Stimulated activated CD8-positive, alpha-beta memory T cell treated with anti-CD3 and anti-CD28 coated beads, Interleukin-12 subunit alpha, Interleukin-12 subunit beta, amount 100 ng/mL, for 24 hours (primary cell): ENCODE data around the gene PTCH1.

Experiments
- DNase-seq: peaks from one replicate; pipeline ENCODE4 v3.0.0-alpha.2; 2020; ENCODE audit errors: extremely low read depth

The PTCH1 gene

GRCh38 chr9:95498641-95499040, 18.1 kb downstream of the PTCH1 start:
- DNase-seq = no peak

- no peak for DNase-seq
Observed at GRCh38 chr9:95497772-95498171, 19.0 kb downstream of the PTCH1 start.

DNA sequence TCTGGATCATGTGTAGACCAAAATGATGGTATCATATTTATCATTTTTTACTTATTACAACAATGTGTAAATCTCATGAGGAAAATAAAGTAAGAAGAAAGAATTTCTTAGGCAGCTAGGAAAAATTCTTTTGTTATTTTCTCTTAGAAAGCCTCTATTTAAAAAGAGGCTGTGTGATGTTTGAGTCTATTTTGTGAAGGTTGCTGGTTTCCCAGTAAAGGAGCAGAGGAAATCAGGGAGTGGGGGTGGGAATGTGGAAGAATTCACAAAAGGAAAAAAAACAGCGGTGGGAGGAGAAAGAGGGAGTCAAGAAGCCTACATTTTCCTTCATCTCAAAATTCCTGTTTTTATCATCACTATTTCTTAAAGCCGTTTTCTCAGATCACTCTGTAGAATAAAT, 20.1 kb downstream of the PTCH1 start:
- no peak for DNase-seq

DNA sequence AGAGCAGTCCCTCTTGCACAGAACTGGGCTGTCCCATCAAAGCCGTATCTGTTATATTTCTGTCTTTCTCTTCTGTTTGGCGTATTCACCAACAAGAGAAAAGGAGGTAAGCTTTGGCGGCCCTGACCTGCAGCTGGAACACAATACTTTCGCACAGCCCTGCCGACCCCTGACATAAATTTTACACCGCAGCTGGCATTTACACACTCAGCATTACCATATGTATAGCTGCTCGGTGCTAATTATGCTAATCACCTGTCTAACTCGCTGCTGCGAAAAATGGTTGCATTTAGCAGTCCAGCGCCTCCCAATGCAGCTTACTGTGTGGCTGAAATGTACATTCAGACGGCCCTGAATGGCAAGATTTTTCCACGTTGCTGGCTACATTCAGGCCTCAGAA, 20.8 kb downstream of the PTCH1 start:
- DNase-seq = no peak

DNA sequence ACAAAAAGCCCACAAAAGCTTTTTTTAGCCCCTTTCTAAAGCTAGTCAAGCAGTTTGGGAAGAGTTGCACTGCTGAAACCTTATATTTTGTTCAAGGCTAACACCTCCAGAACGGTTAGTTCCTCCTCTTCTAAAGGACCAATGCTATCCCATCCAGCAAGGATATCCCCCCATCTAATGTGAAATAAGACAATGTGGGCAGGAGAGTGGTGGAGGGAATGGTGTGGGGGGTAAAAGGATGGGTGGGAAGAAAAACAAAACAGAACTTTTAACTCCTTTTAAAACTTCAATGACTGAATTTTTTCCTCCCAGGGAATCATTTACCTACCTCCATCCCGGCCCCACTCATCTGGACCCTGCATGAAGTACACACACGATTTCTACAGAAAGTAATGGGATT, 21.2 kb downstream of the PTCH1 start:
- DNase-seq = no peak

- no peak for DNase-seq
Observed at GRCh38 chr9:95494416-95495371, 22.1 kb downstream of the PTCH1 start.

GRCh38 chr9:95494022-95494415, 22.8 kb downstream of the PTCH1 start:
- DNase-seq = no peak

DNA sequence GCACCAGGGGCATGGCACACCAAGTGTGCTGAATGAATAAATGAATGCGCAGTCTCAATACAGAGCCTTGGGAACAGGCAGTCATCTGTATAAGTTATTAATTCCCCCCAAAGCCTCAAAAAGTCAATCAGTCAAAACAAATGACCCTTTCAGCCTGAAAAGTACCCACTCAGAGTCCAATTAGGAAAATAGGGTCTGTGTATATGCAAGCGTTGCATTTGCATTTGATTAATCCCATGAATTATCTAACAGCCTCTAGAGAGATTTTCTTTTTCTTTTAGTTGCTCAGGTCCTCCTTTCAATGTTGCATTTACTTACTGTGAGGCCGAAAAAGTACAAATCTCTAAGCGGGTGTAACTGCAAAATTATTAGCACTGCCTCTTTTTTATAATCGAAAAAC, 23.4 kb downstream of the PTCH1 start:
- DNase-seq = no peak

GRCh38 chr9:95491543-95492320, 25.0 kb downstream of the PTCH1 start:
- no peak for DNase-seq

GRCh38 chr9:95488954-95489353, 27.8 kb downstream of the PTCH1 start:
- no peak for DNase-seq

DNA sequence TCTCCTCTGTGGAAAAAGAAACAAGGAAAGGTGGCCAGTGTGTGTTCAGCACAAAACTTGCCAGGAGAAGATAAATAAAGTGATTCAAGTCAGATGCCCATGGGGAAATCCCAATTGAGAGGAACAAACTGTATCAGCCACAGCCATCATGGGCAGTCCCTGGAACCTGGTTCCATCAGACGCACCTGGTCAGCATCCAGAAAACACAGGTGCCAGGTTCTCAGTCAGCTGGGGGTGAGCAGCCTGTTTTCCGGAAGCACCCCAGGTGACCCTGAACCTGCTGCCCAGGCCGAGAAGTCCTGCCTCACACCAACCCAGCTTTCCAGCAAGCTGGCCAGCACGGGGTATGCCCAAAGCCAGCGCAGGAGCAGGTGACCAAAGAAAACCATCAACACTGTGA, 30.5 kb downstream of the PTCH1 start:
- DNase-seq = no peak

DNA sequence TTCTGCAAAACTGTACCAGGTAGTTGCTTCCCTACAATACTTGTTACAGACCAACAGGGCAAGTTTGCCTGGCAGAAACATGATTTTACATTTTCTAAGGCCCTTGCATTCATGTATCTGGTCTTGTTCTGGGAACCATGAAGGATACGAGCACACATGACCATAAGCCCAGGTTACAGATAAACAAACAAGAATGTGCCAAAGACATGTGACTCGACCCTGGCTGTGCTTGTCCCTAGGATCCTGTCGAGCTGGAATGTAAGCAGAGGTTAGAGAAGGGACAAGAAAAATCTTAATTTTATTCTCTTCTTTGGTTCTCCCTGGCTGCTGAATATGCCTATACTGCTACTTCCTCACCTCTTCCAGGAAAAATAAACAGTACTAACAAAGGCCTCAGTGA, 32.5 kb downstream of the PTCH1 start:
- DNase-seq = no peak

DNA sequence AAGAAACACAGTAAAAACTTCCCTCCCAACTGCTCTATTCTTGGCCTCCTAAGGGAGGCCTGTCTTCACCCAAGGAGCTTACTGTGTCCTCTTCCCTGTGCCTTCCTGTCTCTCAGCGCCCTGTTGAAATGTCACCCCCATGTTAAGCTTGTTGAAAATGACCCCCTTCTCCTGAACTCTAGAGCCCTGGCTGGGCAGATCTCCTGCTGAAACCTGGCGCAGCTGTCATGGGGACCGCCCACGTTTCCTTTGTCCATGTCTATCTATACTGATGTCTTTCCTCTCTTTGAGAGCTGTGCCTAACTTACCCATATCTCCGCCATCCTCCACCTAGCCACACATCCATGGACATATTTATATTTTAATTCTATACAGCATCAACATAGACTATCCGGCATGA, 33.3 kb downstream of the PTCH1 start:
- no peak for DNase-seq

- DNase-seq = no peak
Observed at GRCh38 chr9:95482621-95483020, 34.1 kb downstream of the PTCH1 start.

DNA sequence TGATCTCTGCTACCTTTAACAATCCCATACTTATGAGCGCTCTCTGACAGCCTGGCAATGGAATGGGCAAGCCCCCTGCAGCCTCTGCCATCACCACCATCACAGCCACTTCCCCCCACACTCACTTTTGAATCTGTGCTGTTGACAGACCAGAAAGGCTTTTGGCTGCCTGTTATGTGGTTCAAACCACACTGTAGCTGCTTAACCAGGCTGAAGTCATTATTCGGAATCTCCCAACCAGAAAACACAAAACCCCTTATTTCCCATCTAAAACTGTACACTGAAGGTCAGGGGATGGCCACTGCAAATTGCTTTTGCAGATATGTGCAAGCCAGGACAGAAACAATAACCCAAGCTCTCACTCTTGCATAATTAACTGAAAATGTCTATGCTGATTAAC, 35.8 kb downstream of the PTCH1 start:
- no peak for DNase-seq

GRCh38 chr9:95480346-95480745, 36.4 kb downstream of the PTCH1 start:
- DNase-seq = no peak

- no peak for DNase-seq
Observed at GRCh38 chr9:95479330-95479729, 37.4 kb downstream of the PTCH1 start.

DNA sequence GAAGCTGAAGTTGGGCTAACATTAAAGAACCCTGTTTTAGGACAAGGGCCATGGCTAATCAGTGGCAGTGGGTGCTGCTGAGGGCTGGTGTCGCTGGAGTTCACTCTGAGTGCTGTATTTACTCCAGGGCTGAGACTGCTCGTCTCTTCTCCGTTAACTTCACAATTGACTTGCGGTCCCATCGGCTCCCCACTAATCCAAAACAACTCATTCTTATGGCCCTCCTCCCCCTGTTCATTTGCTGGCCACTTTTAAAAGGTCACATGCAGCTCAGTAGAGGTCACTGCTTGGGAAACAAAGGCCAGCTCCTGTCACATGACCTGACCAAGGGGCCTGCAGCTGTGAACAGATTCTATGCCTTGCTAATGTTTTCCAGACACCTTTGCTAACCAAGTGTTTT, 38.4 kb downstream of the PTCH1 start:
- DNase-seq = no peak

DNA sequence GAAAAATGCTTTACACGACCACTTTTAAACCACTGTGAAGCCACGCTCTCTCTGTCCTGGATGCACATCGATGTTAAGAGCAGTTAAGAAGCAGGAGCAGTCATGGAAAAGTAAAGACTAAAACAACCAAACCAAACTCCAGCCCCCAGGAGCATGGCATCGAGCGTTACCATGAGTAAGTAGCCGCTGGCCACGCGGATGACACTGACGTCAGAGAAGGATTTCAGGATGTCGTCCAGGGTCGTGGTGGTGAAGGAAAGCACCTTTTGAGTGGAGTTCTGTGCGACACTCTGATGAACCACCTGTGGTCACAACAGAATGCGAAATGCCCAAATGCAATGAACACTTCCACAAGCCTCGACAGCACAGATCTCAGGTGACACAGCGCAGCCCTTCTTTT, 38.9 kb downstream of the PTCH1 start:
- DNase-seq = no peak

DNA sequence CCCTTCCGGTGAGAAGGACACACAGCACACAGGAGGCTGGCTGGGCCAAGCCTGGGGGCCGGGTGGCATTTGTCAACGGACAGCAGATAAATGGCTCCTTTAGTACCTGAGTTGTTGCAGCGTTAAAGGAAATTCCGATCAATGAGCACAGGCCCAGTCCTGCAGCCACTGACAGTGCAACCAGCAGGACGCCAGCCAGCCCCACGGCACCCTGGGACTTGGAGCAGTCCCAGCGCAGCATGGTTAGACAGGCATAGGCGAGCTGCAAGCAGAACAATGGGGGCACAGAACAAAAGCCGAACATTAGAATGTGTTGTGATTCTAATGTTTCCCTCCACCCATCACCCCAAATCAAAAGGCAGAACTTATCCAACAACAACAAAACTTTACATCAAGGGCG, 39.3 kb downstream of the PTCH1 start:
- no peak for DNase-seq

DNA sequence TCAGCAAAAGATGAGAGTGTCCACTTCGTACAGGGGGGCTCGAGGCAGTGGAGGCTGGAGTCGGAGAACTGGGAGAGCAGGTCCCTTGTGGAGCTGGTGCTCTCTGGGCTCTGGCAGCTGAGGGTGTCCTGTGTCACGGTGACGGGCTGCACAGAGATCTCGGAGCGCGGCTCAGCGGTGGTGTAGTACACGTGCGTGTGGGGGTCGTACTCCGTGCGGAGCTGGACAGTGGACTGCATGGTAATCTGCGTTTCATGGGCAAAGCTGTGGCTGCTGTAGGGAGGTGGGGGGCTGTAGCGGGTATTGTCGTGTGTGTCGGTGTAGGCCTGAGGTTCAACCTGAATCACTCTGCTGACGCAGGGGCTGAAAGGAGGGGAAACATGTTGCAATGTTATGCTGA, 48.0 kb downstream of the PTCH1 start:
- DNase-seq = no peak

GRCh38 chr9:95465115-95465514, 51.7 kb downstream of the PTCH1 start:
- no peak for DNase-seq
